Upper lobe of left lung (tissue), 6 donors: ENCODE results near the gene SORBS2. TPM values are rescaled to one million over a fixed set of nuclear protein-coding genes. Genes with fewer than 3 reads are reported as not detected.

Experiments
- ATAC-seq, 2 donors: fragments of 200-7000 bp; cut with Tn5 transposase; one replicate each; pipeline ENCODE4 v1.9.1; 2022; ENCODE audit warnings: mild to moderate bottlenecking in 2 of 2, moderate library complexity in 2 of 2; ENCODE audit not compliant: low FRiP score in 2 of 2
- DNase-seq, 2 donors: peaks; one replicate each; pipeline ENCODE4 v3.0.0-alpha.2; 2019 to 2020
- H3K27ac ChIP-seq, 4 donors: fragments of 200-600 bp; sonication (generic); one replicate each; pipeline ENCODE4 v1.5.1; 2016 to 2019
- H3K27me3 ChIP-seq, 4 donors: fragments of 200-600 bp; sonication (generic); one replicate each; pipeline ENCODE4 v1.5.1; 2017 to 2019
- H3K36me3 ChIP-seq, 4 donors: fragments of 200-600 bp; sonication (generic); one replicate each; pipeline ENCODE4 v1.5.1; 2016 to 2019
- H3K4me1 ChIP-seq, 4 donors: fragments of 200-600 bp; sonication (generic); one replicate each; pipeline ENCODE4 v1.5.1; 2018 to 2019
- H3K4me3 ChIP-seq, 4 donors: fragments of 200-600 bp; sonication (generic); one replicate each; pipeline ENCODE4 v1.5.1; 2017 to 2019; ENCODE audit warnings: mild to moderate bottlenecking in 2 of 4, moderate library complexity in 1 of 4
- H3K9me3 ChIP-seq, 4 donors: fragments of 200-600 bp; sonication (generic); one replicate each; pipeline ENCODE4 v1.5.1; 2018 to 2019
- CTCF ChIP-seq, 6 experiments: fragments of 450-650 bp in 4 of 6; fragments of 200-600 bp in 2 of 6; sonication (generic) in 2 of 6; IDR thresholded peaks; one replicate each; pipeline ENCODE4 v1.5.1; 2016 to 2019; ENCODE audit warnings: antibody characterized with exemption in 6 of 6
- EP300 ChIP-seq, 4 donors: sonication (generic); formaldehyde crosslinking; IDR thresholded peaks; one replicate each; pipeline ENCODE4 v1.5.1; 2017; ENCODE audit warnings: antibody characterized with exemption in 4 of 4, control low read depth in 2 of 4
- POLR2A ChIP-seq, 4 donors: fragments of 450-650 bp; IDR thresholded peaks; one replicate each; pipeline ENCODE4 v1.5.1; 2016 to 2017; ENCODE audit warnings: antibody characterized with exemption in 4 of 4, mild to moderate bottlenecking in 2 of 4
- POLR2AphosphoS5 ChIP-seq, 2 donors: sonication (generic); formaldehyde crosslinking; IDR thresholded peaks; one replicate each; pipeline ENCODE4 v1.5.1; 2017; ENCODE audit warnings: antibody characterized with exemption in 2 of 2
- WGBS, 2 donors: methylation state at CpG; one replicate each; pipeline ENCODE4 v1.1.5; 2017 to 2018; 5-methylcytosine and 5-hydroxymethylcytosine counted together
- total RNA-seq, 6 donors: library from RNA; depleted of rRNA in 4 of 6; stranded (reverse); fragments of >200 nt in 4 of 6; gene quantifications; one replicate each; pipeline versions ENCODE4 v1.1.0 to v1.2.1, GENCODE V29; 2016 to 2021
- donor health status: DM: no; HTN: no; CAD: no; lungs with moderate emphysema.
- donor health status: DM: no; HTN: yes; CAD: no; lungs with severe emphysema.

The SORBS2 gene
- total RNA-seq, 6 donors from 2014 or later = 35.4 to 83.2 (median 58.1) TPM

GRCh38 chr4:185634066-185634652 lies 177.8 kb downstream of the SORBS2 start:
- H3K27ac ChIP-seq = no peak overlapping the region
- H3K36me3 ChIP-seq = no peaks in the 10 kb centered on the region
- TF ChIP-seq POLR2AphosphoS5 (IDR thresholded peaks at IDR 0.05) = no peak
- peak in 3 of 6 experiments; percentile 19 to 33 (median 21) for TF ChIP-seq CTCF (IDR thresholded peaks at IDR 0.05)
- no peak for TF ChIP-seq POLR2A (IDR thresholded peaks at IDR 0.05)
- peaks cover 0 to 5% (median 2%) of the 10 kb centered on the region in 4 donors for H3K9me3 ChIP-seq
- H3K27me3 ChIP-seq = no peaks in the 10 kb centered on the region
- H3K4me3 ChIP-seq = no peak overlapping the region
- ATAC-seq = no peak
- 62 to 69% methylated on average over 3 of the region's 3 CpGs for WGBS, 2 donors
- DNase-seq = no peak
- H3K4me1 ChIP-seq = peaks cover 0 to 5% (median 2%) of the 10 kb centered on the region in 4 donors

DNA sequence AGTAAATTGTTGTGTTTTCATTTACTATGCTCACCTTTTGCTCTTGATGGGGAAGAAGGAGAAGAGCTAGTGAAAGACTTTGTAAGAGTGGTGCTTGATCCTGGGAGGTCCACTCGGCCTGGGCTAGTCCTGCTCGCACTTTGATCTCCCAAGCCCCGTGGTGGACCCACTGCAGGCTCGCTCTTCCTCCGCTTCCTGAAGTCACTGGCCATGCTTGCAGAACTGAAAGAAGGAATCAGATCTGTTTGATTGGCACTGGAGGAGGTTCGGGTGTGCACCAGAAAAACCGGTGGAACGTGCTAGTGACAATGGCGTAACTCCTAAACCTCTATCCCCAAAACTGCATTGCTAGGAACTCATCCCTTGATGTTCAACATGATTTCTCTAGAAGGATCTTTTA lies 185.2 kb downstream of the SORBS2 start:
- no peak overlapping the region for H3K27ac ChIP-seq
- no peak overlapping the region for H3K4me3 ChIP-seq
- H3K27me3 ChIP-seq = no peaks in the 10 kb centered on the region
- H3K4me1 ChIP-seq = no peaks in the 10 kb centered on the region
- H3K36me3 ChIP-seq = peaks cover 0 to 4% (median 0%) of the 10 kb centered on the region in 4 donors
- no peak for TF ChIP-seq EP300 (IDR thresholded peaks at IDR 0.05)
- no peak for TF ChIP-seq POLR2A (IDR thresholded peaks at IDR 0.05)
- TF ChIP-seq POLR2AphosphoS5 (IDR thresholded peaks at IDR 0.05) = no peak
- TF ChIP-seq CTCF (IDR thresholded peaks at IDR 0.05) = no peak
- no peaks in the 10 kb centered on the region for H3K9me3 ChIP-seq
- ATAC-seq (no peak), DNase-seq (no peak)
- WGBS, 2 donors = 94 to 97% methylated on average over 9 of the region's 9 CpGs

GRCh38 chr4:185625503-185625902 lies 186.5 kb downstream of the SORBS2 start:
- ATAC-seq (no peak), DNase-seq (no peak)
- Histone ChIP-seq H3K27me3 (no peaks in the 10 kb centered on the region), H3K36me3 (peaks cover 0 to 4% (median 0%) of the 10 kb centered on the region in 4 donors), H3K27ac (no peak overlapping the region), H3K4me1 (no peaks in the 10 kb centered on the region), H3K9me3 (no peaks in the 10 kb centered on the region), H3K4me3 (no peak overlapping the region)
- 60 to 62% methylated on average over 2 of the region's 2 CpGs for WGBS, 2 donors
- TF ChIP-seq POLR2AphosphoS5 (IDR thresholded peaks at IDR 0.05) = no peak
- TF ChIP-seq POLR2A (IDR thresholded peaks at IDR 0.05) = no peak
- TF ChIP-seq EP300 (IDR thresholded peaks at IDR 0.05) = no peak

GRCh38 chr4:185624259-185624589 lies 187.8 kb downstream of the SORBS2 start:
- 89 to 91% methylated on average over 10 of the region's 10 CpGs for WGBS, 2 donors
- no peak for TF ChIP-seq EP300 (IDR thresholded peaks at IDR 0.05)
- TF ChIP-seq POLR2AphosphoS5 (IDR thresholded peaks at IDR 0.05) = no peak
- no peak for TF ChIP-seq POLR2A (IDR thresholded peaks at IDR 0.05)
- TF ChIP-seq CTCF (IDR thresholded peaks at IDR 0.05) = no peak

GRCh38 chr4:185623444-185624258 lies 188.3 kb downstream of the SORBS2 start:
- peaks cover 0 to 11% (median 0%) of the 10 kb centered on the region in 4 donors for H3K36me3 ChIP-seq
- peak in 1 of 2 donors; percentile 29 for ATAC-seq
- H3K9me3 ChIP-seq = no peaks in the 10 kb centered on the region

More at GRCh38 chr4:185624259-185624589, 187.8 kb downstream of the SORBS2 start:
- ATAC-seq (no peak), DNase-seq (no peak)
- H3K4me3 ChIP-seq = no peak overlapping the region
- H3K27ac ChIP-seq = no peak overlapping the region
- no peaks in the 10 kb centered on the region for H3K27me3 ChIP-seq
- H3K36me3 ChIP-seq = peaks cover 0 to 10% (median 0%) of the 10 kb centered on the region in 4 donors
- H3K4me1 ChIP-seq = no peaks in the 10 kb centered on the region
- no peaks in the 10 kb centered on the region for H3K9me3 ChIP-seq

More at GRCh38 chr4:185623444-185624258, 188.3 kb downstream of the SORBS2 start:
- no peaks in the 10 kb centered on the region for H3K27me3 ChIP-seq
- TF ChIP-seq POLR2A (IDR thresholded peaks at IDR 0.05) = no peak
- no peak for TF ChIP-seq POLR2AphosphoS5 (IDR thresholded peaks at IDR 0.05)
- peak in 1 of 2 donors; percentile 62 for DNase-seq
- no peaks in the 10 kb centered on the region for H3K4me1 ChIP-seq
- no peak overlapping the region for H3K4me3 ChIP-seq
- H3K27ac ChIP-seq = no peak overlapping the region
- WGBS, 2 donors = 95 to 97% methylated on average over 46 of the region's 46 CpGs
